Thyroid gland (tissue), 4 donors: ENCODE data around the gene SLC22A14.

Experiments
- POLR2A ChIP-seq, 2 donors: fragments of 450-650 bp; IDR thresholded peaks; one replicate each; pipeline ENCODE4 v1.6.1; 2017; ENCODE audit warnings: antibody characterized with exemption in 2 of 2, mild to moderate bottlenecking in 2 of 2, moderate library complexity in 1 of 2
- TF ChIP-seq, protein P1 (sequence below), 6 experiments: fragments of 200-600 bp in 3 of 6; fragments of 450-650 bp in 3 of 6; sonication (generic) in 3 of 6; IDR thresholded peaks; one replicate each; pipeline ENCODE4 v1.5.1; 2016 to 2019; ENCODE audit warnings: antibody characterized with exemption in 6 of 6, mild to moderate bottlenecking in 2 of 6, inconsistent platforms in 1 of 6, moderate library complexity in 1 of 6

DNA sequence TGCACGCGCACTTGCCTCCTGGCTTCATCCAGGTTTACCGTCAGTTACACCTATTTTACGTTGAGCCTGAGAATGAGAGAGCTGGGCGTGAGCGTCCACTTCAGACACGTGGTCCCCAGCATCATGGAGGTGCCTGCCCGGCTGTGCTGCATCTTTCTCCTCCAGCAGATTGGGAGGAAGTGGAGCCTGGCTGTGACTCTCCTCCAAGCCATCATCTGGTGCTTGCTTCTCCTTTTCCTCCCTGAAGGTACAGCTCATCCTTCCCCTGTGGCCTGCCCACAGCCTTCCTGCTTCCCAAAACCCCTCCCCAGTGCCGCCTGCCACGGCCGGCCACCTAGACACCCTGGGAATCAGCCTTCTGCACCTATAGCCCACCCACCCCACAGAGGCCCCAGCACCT is 31.6 kb downstream of the SLC22A14 start:
- TF ChIP-seq, protein P1, sequence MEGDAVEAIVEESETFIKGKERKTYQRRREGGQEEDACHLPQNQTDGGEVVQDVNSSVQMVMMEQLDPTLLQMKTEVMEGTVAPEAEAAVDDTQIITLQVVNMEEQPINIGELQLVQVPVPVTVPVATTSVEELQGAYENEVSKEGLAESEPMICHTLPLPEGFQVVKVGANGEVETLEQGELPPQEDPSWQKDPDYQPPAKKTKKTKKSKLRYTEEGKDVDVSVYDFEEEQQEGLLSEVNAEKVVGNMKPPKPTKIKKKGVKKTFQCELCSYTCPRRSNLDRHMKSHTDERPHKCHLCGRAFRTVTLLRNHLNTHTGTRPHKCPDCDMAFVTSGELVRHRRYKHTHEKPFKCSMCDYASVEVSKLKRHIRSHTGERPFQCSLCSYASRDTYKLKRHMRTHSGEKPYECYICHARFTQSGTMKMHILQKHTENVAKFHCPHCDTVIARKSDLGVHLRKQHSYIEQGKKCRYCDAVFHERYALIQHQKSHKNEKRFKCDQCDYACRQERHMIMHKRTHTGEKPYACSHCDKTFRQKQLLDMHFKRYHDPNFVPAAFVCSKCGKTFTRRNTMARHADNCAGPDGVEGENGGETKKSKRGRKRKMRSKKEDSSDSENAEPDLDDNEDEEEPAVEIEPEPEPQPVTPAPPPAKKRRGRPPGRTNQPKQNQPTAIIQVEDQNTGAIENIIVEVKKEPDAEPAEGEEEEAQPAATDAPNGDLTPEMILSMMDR (IDR thresholded peaks at IDR 0.05), result no peak
- no peak for TF ChIP-seq POLR2A (IDR thresholded peaks at IDR 0.05)
